GM10266 (cell line): ENCODE results near the gene CPSF4L.

ENCODE experiments used
- DNase-seq: peaks from one replicate; pipeline ENCODE4 v3.0.0; 2012; ENCODE audit errors: extremely low spot score
- TF ChIP-seq, protein P1 (sequence below): IDR thresholded peaks from 2 replicates; pipeline ENCODE4 v1.5.1; 2012; ENCODE audit warnings: mild to moderate bottlenecking, low read depth; ENCODE audit not compliant: control insufficient read depth, insufficient read depth; ENCODE audit errors: missing control alignments

The CPSF4L gene

DNA sequence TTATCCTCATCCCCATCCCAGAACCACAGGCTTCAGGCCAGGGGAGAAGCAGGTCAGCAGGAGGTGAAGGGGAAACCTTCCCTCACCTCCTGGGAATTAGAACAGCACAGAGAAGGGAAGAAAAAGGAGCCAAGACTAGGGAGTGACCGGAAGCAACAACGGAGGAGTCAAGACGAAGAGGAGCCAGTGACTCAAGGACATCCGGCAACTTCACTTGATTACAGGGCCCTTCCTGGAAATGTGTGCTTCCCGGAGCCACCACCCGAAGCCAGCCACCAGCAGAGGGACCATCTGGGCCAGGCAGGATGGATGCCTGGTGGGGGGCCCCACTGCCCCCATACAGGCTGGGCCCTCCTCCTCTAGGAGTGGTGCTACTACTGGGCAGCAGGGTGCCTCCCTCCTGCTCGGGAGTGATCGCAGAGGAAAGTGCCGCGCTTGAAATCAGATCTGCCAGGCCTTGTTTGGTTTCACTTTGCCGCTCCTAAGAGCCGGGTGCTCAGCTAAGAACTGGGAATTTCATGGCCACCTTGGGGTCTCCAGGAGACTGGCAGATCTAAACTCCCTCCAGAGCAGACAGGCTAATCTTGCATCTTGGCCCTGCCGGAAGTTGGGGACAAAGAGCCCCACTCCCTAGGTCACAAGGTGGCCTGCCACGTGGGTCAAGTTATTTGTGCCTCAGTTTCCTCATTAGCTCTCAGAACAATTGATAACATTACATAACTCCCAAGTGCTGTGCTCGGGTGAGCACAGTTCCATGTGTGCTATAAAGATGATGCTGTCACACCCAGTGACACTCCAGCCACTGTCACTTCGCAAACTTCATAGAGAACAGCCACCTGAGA is 43.5 kb upstream of the CPSF4L start:
- TF ChIP-seq, protein P1, sequence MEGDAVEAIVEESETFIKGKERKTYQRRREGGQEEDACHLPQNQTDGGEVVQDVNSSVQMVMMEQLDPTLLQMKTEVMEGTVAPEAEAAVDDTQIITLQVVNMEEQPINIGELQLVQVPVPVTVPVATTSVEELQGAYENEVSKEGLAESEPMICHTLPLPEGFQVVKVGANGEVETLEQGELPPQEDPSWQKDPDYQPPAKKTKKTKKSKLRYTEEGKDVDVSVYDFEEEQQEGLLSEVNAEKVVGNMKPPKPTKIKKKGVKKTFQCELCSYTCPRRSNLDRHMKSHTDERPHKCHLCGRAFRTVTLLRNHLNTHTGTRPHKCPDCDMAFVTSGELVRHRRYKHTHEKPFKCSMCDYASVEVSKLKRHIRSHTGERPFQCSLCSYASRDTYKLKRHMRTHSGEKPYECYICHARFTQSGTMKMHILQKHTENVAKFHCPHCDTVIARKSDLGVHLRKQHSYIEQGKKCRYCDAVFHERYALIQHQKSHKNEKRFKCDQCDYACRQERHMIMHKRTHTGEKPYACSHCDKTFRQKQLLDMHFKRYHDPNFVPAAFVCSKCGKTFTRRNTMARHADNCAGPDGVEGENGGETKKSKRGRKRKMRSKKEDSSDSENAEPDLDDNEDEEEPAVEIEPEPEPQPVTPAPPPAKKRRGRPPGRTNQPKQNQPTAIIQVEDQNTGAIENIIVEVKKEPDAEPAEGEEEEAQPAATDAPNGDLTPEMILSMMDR = no peak
- DNase-seq = no peak

- TF ChIP-seq, protein P1 = no peak
- DNase-seq = no peak
Measured at GRCh38 chr17:73304438-73304837, 42.8 kb upstream of the CPSF4L start.

GRCh38 chr17:73302189-73302588 is 40.5 kb upstream of the CPSF4L start:
- TF ChIP-seq, protein P1 = no peak
- no peak for DNase-seq

DNA sequence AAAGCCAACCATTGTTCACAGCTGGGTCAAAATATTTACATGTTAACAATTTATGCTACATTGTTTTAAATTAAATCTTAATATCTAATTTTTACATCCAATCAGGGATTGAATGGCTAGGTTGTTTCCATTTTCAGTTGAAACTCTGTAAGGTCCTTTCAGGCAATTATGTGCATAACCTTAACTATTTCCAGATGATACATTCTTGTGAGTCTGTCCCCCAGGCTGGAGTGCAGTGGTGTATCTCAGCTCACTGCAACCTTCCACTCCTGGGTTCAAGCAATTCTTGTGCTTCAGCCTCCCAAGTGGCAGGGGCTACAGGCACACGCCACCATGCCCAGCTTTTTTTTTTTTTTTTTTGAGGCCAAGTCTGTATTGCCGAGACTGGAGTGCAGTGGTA is 39.7 kb upstream of the CPSF4L start:
- DNase-seq = no peak
- TF ChIP-seq, protein P1 = no peak

GRCh38 chr17:73300392-73300791 is 38.7 kb upstream of the CPSF4L start:
- no peak for DNase-seq
- TF ChIP-seq, protein P1 = no peak

- TF ChIP-seq, protein P1 = no peak
- DNase-seq = no peak
Measured at GRCh38 chr17:73297934-73298861, 36.5 kb upstream of the CPSF4L start.
